Measurements from ENCODE around the gene MBD2. TPM values are rescaled to one million over a fixed set of nuclear protein-coding genes. Genes with fewer than 3 reads are reported as not detected.
"Not testable (repeated sequence)": the region's sequence is repeated elsewhere in the genome, so short reads cannot be mapped to it uniquely, and the experiment has no call there.

Gene MBD2
- total RNA-seq, 6 experiments from 2014 or later, result 13.7 to 47.7 (median 29.4) TPM

DNA sequence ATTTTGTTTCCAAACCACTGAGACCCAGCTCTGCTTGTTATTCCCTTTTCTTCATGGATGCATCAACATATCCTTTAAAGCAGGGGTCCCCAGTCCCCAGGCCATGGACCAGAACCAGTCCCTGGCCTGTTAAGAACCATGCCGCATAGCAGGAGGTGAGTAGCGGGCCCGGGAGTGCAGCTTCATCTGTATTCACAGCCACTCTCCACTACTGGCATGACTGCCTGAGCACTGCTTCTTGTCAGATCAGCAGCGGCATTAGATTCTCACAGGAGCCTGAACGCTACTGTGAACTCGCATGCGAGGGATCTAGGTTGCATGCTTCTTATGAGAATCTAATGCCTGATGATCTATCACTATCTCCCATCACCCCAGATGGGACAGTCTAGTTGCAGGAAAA is 43.2 kb upstream of the MBD2 start:
- Histone ChIP-seq H3K4me1 (peaks cover 0 to 4% (median 0%) of the 10 kb centered on the region in 4 donors), H3K27ac (no peak overlapping the region), H3K9me3 (no peaks in the 10 kb centered on the region), H3K27me3 (no peaks in the 10 kb centered on the region), H3K4me3 (no peak overlapping the region), H3K36me3 (no peaks in the 10 kb centered on the region)
- TF ChIP-seq, protein P1, sequence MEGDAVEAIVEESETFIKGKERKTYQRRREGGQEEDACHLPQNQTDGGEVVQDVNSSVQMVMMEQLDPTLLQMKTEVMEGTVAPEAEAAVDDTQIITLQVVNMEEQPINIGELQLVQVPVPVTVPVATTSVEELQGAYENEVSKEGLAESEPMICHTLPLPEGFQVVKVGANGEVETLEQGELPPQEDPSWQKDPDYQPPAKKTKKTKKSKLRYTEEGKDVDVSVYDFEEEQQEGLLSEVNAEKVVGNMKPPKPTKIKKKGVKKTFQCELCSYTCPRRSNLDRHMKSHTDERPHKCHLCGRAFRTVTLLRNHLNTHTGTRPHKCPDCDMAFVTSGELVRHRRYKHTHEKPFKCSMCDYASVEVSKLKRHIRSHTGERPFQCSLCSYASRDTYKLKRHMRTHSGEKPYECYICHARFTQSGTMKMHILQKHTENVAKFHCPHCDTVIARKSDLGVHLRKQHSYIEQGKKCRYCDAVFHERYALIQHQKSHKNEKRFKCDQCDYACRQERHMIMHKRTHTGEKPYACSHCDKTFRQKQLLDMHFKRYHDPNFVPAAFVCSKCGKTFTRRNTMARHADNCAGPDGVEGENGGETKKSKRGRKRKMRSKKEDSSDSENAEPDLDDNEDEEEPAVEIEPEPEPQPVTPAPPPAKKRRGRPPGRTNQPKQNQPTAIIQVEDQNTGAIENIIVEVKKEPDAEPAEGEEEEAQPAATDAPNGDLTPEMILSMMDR (IDR thresholded peaks at IDR 0.05), result no peak
- TF ChIP-seq POLR2A (IDR thresholded peaks at IDR 0.05), result no peak
- intact Hi-C loops (cut with DNase I), result no loop called here
- 98% methylated on average over 7 of the region's 7 CpGs for WGBS (ENCODE audit: insufficient coverage, low coverage, low lambda C conversion rate, missing lambda C conversion rate)
- DNase-seq (no peak), ATAC-seq (no peak)

DNA sequence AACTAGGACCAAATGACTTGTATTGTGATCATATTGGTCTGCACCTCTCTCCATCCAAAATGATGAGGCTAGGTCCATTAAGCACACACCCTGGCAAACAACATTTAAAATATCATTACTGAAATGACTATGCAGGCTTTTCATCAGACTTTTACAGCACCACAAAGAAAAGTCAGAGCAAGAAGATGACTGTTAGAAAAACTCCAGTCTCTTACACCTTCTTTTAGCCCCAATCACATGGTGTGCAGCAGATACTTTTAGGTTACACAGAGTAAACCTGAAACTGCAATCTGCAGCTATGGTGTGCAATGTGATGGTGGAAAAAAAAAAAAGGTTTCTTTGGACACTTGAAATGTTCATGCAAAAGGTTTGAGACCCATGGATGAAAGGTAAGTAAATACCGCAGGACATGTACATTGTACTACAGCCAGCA is 39.5 kb upstream of the MBD2 start:
- Histone ChIP-seq H3K4me3 (no peak overlapping the region), H3K36me3 (no peaks in the 10 kb centered on the region), H3K27me3 (no peaks in the 10 kb centered on the region), H3K4me1 (no peaks in the 10 kb centered on the region), H3K27ac (no peak overlapping the region), H3K9me3 (no peaks in the 10 kb centered on the region)
- 42% methylated on average over 1 of the region's 1 CpG for WGBS (ENCODE audit: insufficient coverage, low coverage, low lambda C conversion rate, missing lambda C conversion rate)
- no peak for DNase-seq
- TF ChIP-seq, protein P1 (IDR thresholded peaks at IDR 0.05), result no peak
- no peak for TF ChIP-seq POLR2A (IDR thresholded peaks at IDR 0.05)
- intact Hi-C loops (cut with DNase I), result no loop called here
- no peak for ATAC-seq

DNA sequence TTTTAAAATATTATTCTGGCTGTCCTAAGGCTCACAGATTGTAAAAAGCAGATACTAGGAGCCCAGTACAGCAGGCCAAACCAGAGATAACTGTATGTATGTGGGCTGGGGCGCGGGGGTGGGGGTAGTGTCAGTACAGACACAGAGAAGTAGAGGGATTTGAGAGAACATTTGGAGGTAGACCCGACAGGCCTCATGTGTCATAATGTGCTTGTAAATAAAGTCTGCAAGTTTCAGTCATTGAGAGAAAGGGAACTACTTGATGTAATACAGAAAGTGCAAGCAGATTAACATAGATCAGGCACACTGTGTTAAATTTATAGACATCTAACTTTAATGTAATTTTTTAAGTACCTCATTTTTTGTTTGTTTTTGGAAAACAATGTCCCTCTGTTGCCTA is 37.4 kb upstream of the MBD2 start:
- no peaks in the 10 kb centered on the region for H3K27me3 ChIP-seq
- DNase-seq, result no peak
- WGBS (ENCODE audit: insufficient coverage, low coverage, low lambda C conversion rate, missing lambda C conversion rate), result 47% methylated on average over 3 of the region's 3 CpGs
- no peak overlapping the region for H3K27ac ChIP-seq
- no peaks in the 10 kb centered on the region for H3K36me3 ChIP-seq
- ATAC-seq, result peak; percentile 53 to 79 (median 66)
- no peaks in the 10 kb centered on the region for H3K9me3 ChIP-seq
- TF ChIP-seq, protein P1 (IDR thresholded peaks at IDR 0.05), result no peak
- no peak overlapping the region for H3K4me3 ChIP-seq
- intact Hi-C loops (cut with DNase I), result no loop called here
- no peaks in the 10 kb centered on the region for H3K4me1 ChIP-seq

DNA sequence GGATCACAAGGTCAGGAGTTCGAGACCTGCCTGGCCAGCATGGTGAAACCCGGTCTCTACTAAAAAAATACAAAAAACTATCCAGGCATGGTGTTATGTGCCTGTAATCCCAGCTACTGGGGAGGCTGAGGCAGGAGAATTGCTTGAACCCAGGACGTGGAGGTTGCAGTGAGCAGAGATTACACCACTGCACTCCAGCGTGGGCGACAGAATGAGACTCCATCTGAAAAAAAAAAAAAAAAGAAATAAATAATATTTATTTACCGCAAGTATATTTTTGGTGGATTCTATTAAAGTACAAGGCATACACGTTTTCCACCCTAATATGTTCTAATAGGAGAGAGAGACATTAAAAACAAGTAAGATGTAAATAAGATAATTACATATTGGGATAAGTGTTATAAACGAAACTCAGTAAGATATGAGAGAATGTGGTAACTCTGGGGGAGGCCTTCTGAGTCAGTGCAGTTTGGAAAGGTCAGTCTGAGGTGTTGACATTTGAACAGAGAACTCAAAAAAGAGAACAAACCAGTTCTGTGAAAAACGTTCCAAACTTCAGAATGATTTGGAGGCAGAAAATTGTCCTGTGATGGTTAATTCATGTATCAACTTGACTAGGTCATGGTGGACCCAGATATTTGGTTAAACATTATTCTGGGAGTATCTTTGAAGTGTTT is 36.1 kb upstream of the MBD2 start:
- DNase-seq, result no peak
- Histone ChIP-seq H3K4me3 (no peak overlapping the region), H3K27ac (no peak overlapping the region), H3K9me3 (no peaks in the 10 kb centered on the region), H3K36me3 (no peaks in the 10 kb centered on the region), H3K4me1 (no peaks in the 10 kb centered on the region), H3K27me3 (no peaks in the 10 kb centered on the region)
- TF ChIP-seq POLR2A (IDR thresholded peaks at IDR 0.05), result no peak
- TF ChIP-seq, protein P1 (IDR thresholded peaks at IDR 0.05), result no peak
- ATAC-seq, result peak; percentile 22 to 68 (median 48)
- WGBS (ENCODE audit: insufficient coverage, low coverage, low lambda C conversion rate, missing lambda C conversion rate), result 61% methylated on average over 9 of the region's 9 CpGs
- intact Hi-C loops (cut with DNase I), result no loop called here

DNA sequence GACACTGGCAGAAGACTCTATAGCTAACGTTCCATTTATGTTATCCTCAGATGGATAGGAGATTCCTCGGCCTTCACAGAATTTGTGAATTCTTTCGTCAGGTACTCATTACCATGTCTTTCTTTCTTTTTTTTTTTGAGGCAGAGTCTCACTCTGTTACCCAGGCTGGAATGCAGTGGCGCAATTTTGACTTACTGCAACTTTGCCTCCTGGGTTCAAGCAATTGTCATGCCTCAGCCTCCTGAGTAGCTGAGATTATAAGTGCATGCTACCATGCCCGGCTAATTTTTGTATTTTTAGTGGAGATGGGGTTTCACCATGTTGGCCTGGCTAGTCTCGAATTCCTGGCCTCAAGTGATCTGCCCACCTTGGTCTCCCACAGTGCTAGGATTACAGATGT is 33.3 kb upstream of the MBD2 start:
- WGBS (ENCODE audit: insufficient coverage, low coverage, low lambda C conversion rate, missing lambda C conversion rate), result 79% methylated on average over 6 of the region's 6 CpGs
- intact Hi-C loops (cut with DNase I); H3K9me3 ChIP-seq; H3K36me3 ChIP-seq; DNase-seq; H3K4me1 ChIP-seq; H3K27ac ChIP-seq; H3K4me3 ChIP-seq; ATAC-seq; H3K27me3 ChIP-seq: not testable (repeated sequence)

Measured in right lobe of liver (tissue), 6 donors.